ENCODE data around the gene FLOT1. TPM values are rescaled to one million over a fixed set of nuclear protein-coding genes. Genes with fewer than 3 reads are reported as not detected.

Gene FLOT1
- total and polyA plus RNA-seq, 7 donors = 141 to 206 (median 174) TPM

DNA sequence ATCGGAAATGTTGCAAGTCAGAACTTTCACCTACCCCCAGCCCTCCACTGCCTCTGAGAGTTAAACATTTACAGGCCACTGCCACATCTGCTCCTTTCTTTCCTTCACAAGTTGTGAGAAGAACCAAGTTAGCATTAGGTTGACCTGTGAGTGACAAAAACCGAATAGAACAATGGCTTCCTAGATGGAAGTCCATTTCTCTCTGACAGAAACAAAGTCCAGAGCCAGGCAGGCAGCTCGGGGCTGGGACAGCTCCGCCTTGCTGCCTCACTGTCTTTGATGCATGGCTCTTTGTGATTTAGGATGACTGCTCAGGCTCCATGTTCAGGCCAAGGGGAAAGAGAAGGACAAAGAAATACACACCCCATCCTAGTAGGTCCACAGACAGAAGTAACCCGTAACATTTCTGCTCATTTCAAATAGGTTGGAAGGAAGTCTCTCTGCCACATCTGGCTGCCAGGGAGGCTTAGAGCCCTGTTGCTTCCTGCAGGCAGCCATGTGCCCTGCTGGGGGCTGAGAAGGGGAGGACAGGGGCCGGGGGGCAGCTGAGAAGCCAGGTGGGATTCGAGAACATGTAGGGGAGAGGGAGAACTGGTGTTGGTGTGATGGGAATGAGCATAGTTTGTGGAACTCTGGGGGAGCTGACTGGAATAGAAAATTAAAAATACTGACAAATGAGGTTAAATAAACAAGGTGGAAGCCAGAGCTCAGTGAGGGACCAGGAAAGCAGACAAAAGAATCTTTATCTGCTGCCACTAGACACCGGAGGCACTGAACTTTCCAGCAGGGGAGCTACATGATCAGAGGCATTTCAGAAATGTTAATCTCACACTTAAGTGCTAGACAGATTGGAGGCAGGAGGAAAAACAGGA lies 21.4 kb upstream of the FLOT1 start:
- H3K9me3 ChIP-seq = no peaks in the 10 kb centered on the region
- 30 to 36% methylated on average over 8 of the region's 8 CpGs for WGBS, 2 donors
- no peaks in the 10 kb centered on the region for H3K27me3 ChIP-seq
- H3K27ac ChIP-seq = peak overlapping the region; percentile 43 to 77 (median 66)
- no peak overlapping the region for H3K4me3 ChIP-seq
- H3K36me3 ChIP-seq = no peaks in the 10 kb centered on the region
- peak in 2 of 4 donors; percentile 46 to 53 for TF ChIP-seq POLR2AphosphoS5 (IDR thresholded peaks at IDR 0.05)
- TF ChIP-seq CTCF (IDR thresholded peaks at IDR 0.05) = no peak
- intact Hi-C loops (cut with DNase I) = no loop called here
- DNase-seq = no peak
- peaks cover 0 to 73% (median 42%) of the 10 kb centered on the region in 4 donors for H3K4me1 ChIP-seq

GRCh38 chr6:30763155-30763617 lies 20.7 kb upstream of the FLOT1 start:
- no peaks in the 10 kb centered on the region for H3K36me3 ChIP-seq
- intact Hi-C loops (cut with DNase I) = no loop called here

GRCh38 chr6:30761791-30762429 lies 19.4 kb upstream of the FLOT1 start:
- Histone ChIP-seq H3K27me3 (no peaks in the 10 kb centered on the region), H3K4me1 (peaks cover 0 to 78% (median 41%) of the 10 kb centered on the region in 4 donors), H3K4me3 (no peak overlapping the region), H3K9me3 (no peaks in the 10 kb centered on the region), H3K27ac (peak overlapping the region in 2 of 4 donors; percentile 69 to 90), H3K36me3 (no peaks in the 10 kb centered on the region)
- WGBS, 2 donors = 90% methylated on average over 4 of the region's 4 CpGs
- no peak for DNase-seq
- intact Hi-C loops (cut with DNase I) = no loop called here
- TF ChIP-seq EP300 (IDR thresholded peaks at IDR 0.05) (no peak), POLR2A (IDR thresholded peaks at IDR 0.05) (no peak), CTCF (IDR thresholded peaks at IDR 0.05) (no peak), POLR2AphosphoS5 (IDR thresholded peaks at IDR 0.05) (no peak)

More at GRCh38 chr6:30763155-30763617, 20.7 kb upstream of the FLOT1 start:
- no peak for DNase-seq
- WGBS, 2 donors = 51 to 70% methylated on average over 1 of the region's 1 CpG
- H3K4me3 ChIP-seq = no peak overlapping the region
- no peaks in the 10 kb centered on the region for H3K27me3 ChIP-seq
- H3K4me1 ChIP-seq = peaks cover 0 to 74% (median 41%) of the 10 kb centered on the region in 4 donors
- TF ChIP-seq POLR2AphosphoS5 (IDR thresholded peaks at IDR 0.05) (no peak), CTCF (IDR thresholded peaks at IDR 0.05) (no peak), EP300 (IDR thresholded peaks at IDR 0.05) (no peak), POLR2A (IDR thresholded peaks at IDR 0.05) (no peak)
- H3K9me3 ChIP-seq = no peaks in the 10 kb centered on the region
- H3K27ac ChIP-seq = peak overlapping the region in 3 of 4 donors; percentile 43 to 77 (median 72)

- peaks cover 0 to 71% (median 40%) of the 10 kb centered on the region in 4 donors for H3K4me1 ChIP-seq
- H3K27me3 ChIP-seq = no peaks in the 10 kb centered on the region
- TF ChIP-seq POLR2AphosphoS5 (IDR thresholded peaks at IDR 0.05) (no peak), CTCF (IDR thresholded peaks at IDR 0.05) (no peak), POLR2A (IDR thresholded peaks at IDR 0.05) (no peak), EP300 (IDR thresholded peaks at IDR 0.05) (no peak)
- H3K27ac ChIP-seq = peak overlapping the region in 3 of 4 donors; percentile 49 to 90 (median 69)
- H3K36me3 ChIP-seq = no peaks in the 10 kb centered on the region
- DNase-seq = no peak
- intact Hi-C loops (cut with DNase I) = no loop called here
- 86 to 91% methylated on average over 8 of the region's 8 CpGs for WGBS, 2 donors
- H3K9me3 ChIP-seq = no peaks in the 10 kb centered on the region
- no peak overlapping the region for H3K4me3 ChIP-seq
Observed at GRCh38 chr6:30760549-30760948, 18.1 kb upstream of the FLOT1 start.
